CD4-positive, alpha-beta T cell treated with Interleukin-17A for 4 hours (primary cell): ENCODE measurements around the gene CHIC1.
"Not testable (repeated sequence)": the region's sequence is repeated elsewhere in the genome, so short reads cannot be mapped to it uniquely, and the experiment has no call there.

Experiments used
- DNase-seq: peaks from one replicate; pipeline ENCODE4 v3.0.0-alpha.2; 2020; ENCODE audit warnings: mixed read lengths

The CHIC1 gene

GRCh38 chrX:73562984-73563737 is at the start of gene CHIC1:
CHIC1 (plus strand) TSS chrX:73563197; CDS start chrX:73563285, 88 bp downstream.
- peak; percentile 77 for DNase-seq

GRCh38 chrX:73522823-73523222 is 40.2 kb upstream of the CHIC1 start:
- DNase-seq: not testable (repeated sequence)

GRCh38 chrX:73524906-73525305 is 38.1 kb upstream of the CHIC1 start:
- DNase-seq: no peak

- DNase-seq: no peak
These were observed 36.9 kb upstream of the CHIC1 start for GRCh38 chrX:73525928-73526690.

GRCh38 chrX:73531655-73532054 is 31.3 kb upstream of the CHIC1 start:
- not testable (repeated sequence) for DNase-seq

GRCh38 chrX:73556159-73556558 is 6.8 kb upstream of the CHIC1 start:
- DNase-seq: no peak

- no peak for DNase-seq
These were observed 1.2 kb upstream of the CHIC1 start for GRCh38 chrX:73561801-73562200.

- no peak for DNase-seq
These were observed 539 bp upstream of the CHIC1 start for GRCh38 chrX:73562458-73562857.

GRCh38 chrX:73563738-73564068 is 706 bp downstream of the CHIC1 start:
- no peak for DNase-seq

GRCh38 chrX:73577361-73577760 is 14.4 kb downstream of the CHIC1 start:
- no peak for DNase-seq

- no peak for DNase-seq
These were observed 18.1 kb downstream of the CHIC1 start for GRCh38 chrX:73581002-73581628.

- not testable (repeated sequence) for DNase-seq
These were observed 34.8 kb downstream of the CHIC1 start for GRCh38 chrX:73597758-73598157.

- no peak for DNase-seq
These were observed 52.0 kb downstream of the CHIC1 start for GRCh38 chrX:73615022-73615421.

- DNase-seq: not testable (repeated sequence)
These were observed 78.7 kb downstream of the CHIC1 start for GRCh38 chrX:73641669-73642068.

GRCh38 chrX:73647212-73647611 is 84.2 kb downstream of the CHIC1 start:
- no peak for DNase-seq

- DNase-seq: no peak
These were observed 84.8 kb downstream of the CHIC1 start for GRCh38 chrX:73647632-73648322.

- DNase-seq: not testable (repeated sequence)
These were observed 98.3 kb downstream of the CHIC1 start for GRCh38 chrX:73661322-73661721.

GRCh38 chrX:73668779-73669178 is 105.8 kb downstream of the CHIC1 start:
- no peak for DNase-seq

GRCh38 chrX:73681408-73681807 is 118.4 kb downstream of the CHIC1 start:
- DNase-seq: no peak

GRCh38 chrX:73683236-73683859 is 120.4 kb downstream of the CHIC1 start:
- no peak for DNase-seq

- DNase-seq: not testable (repeated sequence)
These were observed 144.0 kb downstream of the CHIC1 start for GRCh38 chrX:73707014-73707413.

- no peak for DNase-seq
These were observed 165.6 kb downstream of the CHIC1 start for GRCh38 chrX:73728602-73729001.
